ENCODE results near the gene WDR20.

WDR20 gene

GRCh38 chr14:102206918-102207317 is 67.2 kb downstream of the WDR20 start:
- no peak overlapping the region for H3K27ac ChIP-seq (ENCODE audit: insufficient read depth, low read depth, low read length, poor library complexity, severe bottlenecking)
- 86 to 87% methylated on average over 8 of the region's 8 CpGs for WGBS, 2 experiments
- H3K4me3 ChIP-seq (ENCODE audit: insufficient read depth, low read depth, low read length): no peak overlapping the region
- H3K27me3 ChIP-seq (ENCODE audit: control insufficient read depth, insufficient read depth, low read length, poor library complexity, severe bottlenecking): no peaks in the 10 kb centered on the region
- no peaks in the 10 kb centered on the region for H3K4me1 ChIP-seq (ENCODE audit: control insufficient read depth, insufficient read depth, low read length)
- peaks cover 14% of the 10 kb centered on the region for H3K36me3 ChIP-seq (ENCODE audit: control insufficient read depth, insufficient read depth, low read length)
- H3K9me3 ChIP-seq (ENCODE audit: control insufficient read depth, low read length): no peaks in the 10 kb centered on the region

GRCh38 chr14:102207831-102208365 is 68.2 kb downstream of the WDR20 start:
- WGBS, 2 experiments: 92 to 96% methylated on average over 13 of the region's 13 CpGs
- H3K27me3 ChIP-seq (ENCODE audit: control insufficient read depth, insufficient read depth, low read length, poor library complexity, severe bottlenecking): no peaks in the 10 kb centered on the region
- H3K36me3 ChIP-seq (ENCODE audit: control insufficient read depth, insufficient read depth, low read length): peaks cover 14% of the 10 kb centered on the region
- H3K4me1 ChIP-seq (ENCODE audit: control insufficient read depth, insufficient read depth, low read length): no peaks in the 10 kb centered on the region
- H3K4me3 ChIP-seq (ENCODE audit: insufficient read depth, low read depth, low read length): no peak overlapping the region
- H3K27ac ChIP-seq (ENCODE audit: insufficient read depth, low read depth, low read length, poor library complexity, severe bottlenecking): no peak overlapping the region
- H3K9me3 ChIP-seq (ENCODE audit: control insufficient read depth, low read length): no peaks in the 10 kb centered on the region

GRCh38 chr14:102208741-102209140 is 69.0 kb downstream of the WDR20 start:
- 96% methylated on average over 17 of the region's 17 CpGs for WGBS, 2 experiments

GRCh38 chr14:102209224-102209966 is 69.7 kb downstream of the WDR20 start:
- no peaks in the 10 kb centered on the region for H3K27me3 ChIP-seq (ENCODE audit: control insufficient read depth, insufficient read depth, low read length, poor library complexity, severe bottlenecking)
- H3K4me1 ChIP-seq (ENCODE audit: control insufficient read depth, insufficient read depth, low read length): no peaks in the 10 kb centered on the region
- H3K27ac ChIP-seq (ENCODE audit: insufficient read depth, low read depth, low read length, poor library complexity, severe bottlenecking): no peak overlapping the region
- H3K9me3 ChIP-seq (ENCODE audit: control insufficient read depth, low read length): no peaks in the 10 kb centered on the region
- peaks cover 9% of the 10 kb centered on the region for H3K36me3 ChIP-seq (ENCODE audit: control insufficient read depth, insufficient read depth, low read length)
- no peak overlapping the region for H3K4me3 ChIP-seq (ENCODE audit: insufficient read depth, low read depth, low read length)
- WGBS, 2 experiments: 88 to 91% methylated on average over 18 to 19 of the region's 19 CpGs

More at GRCh38 chr14:102208741-102209140, 69.0 kb downstream of the WDR20 start:
- Histone ChIP-seq H3K9me3 (ENCODE audit: control insufficient read depth, low read length) (no peaks in the 10 kb centered on the region), H3K4me1 (ENCODE audit: control insufficient read depth, insufficient read depth, low read length) (no peaks in the 10 kb centered on the region), H3K27me3 (ENCODE audit: control insufficient read depth, insufficient read depth, low read length, poor library complexity, severe bottlenecking) (no peaks in the 10 kb centered on the region), H3K27ac (ENCODE audit: insufficient read depth, low read depth, low read length, poor library complexity, severe bottlenecking) (no peak overlapping the region), H3K36me3 (ENCODE audit: control insufficient read depth, insufficient read depth, low read length) (peaks cover 14% of the 10 kb centered on the region), H3K4me3 (ENCODE audit: insufficient read depth, low read depth, low read length) (no peak overlapping the region)

- WGBS, 2 experiments: 91 to 93% methylated on average over 25 of the region's 25 CpGs
Measured at GRCh38 chr14:102210421-102211042, 70.8 kb downstream of the WDR20 start.

GRCh38 chr14:102211240-102211639 is 71.5 kb downstream of the WDR20 start:
- WGBS, 2 experiments: 96 to 97% methylated on average over 12 of the region's 12 CpGs
- no peaks in the 10 kb centered on the region for H3K9me3 ChIP-seq (ENCODE audit: control insufficient read depth, low read length)
- peaks cover 7% of the 10 kb centered on the region for H3K36me3 ChIP-seq (ENCODE audit: control insufficient read depth, insufficient read depth, low read length)
- no peak overlapping the region for H3K4me3 ChIP-seq (ENCODE audit: insufficient read depth, low read depth, low read length)
- H3K27me3 ChIP-seq (ENCODE audit: control insufficient read depth, insufficient read depth, low read length, poor library complexity, severe bottlenecking): no peaks in the 10 kb centered on the region
- no peak overlapping the region for H3K27ac ChIP-seq (ENCODE audit: insufficient read depth, low read depth, low read length, poor library complexity, severe bottlenecking)
- H3K4me1 ChIP-seq (ENCODE audit: control insufficient read depth, insufficient read depth, low read length): peaks cover 8% of the 10 kb centered on the region

More at GRCh38 chr14:102210421-102211042, 70.8 kb downstream of the WDR20 start:
- Histone ChIP-seq H3K4me3 (ENCODE audit: insufficient read depth, low read depth, low read length) (no peak overlapping the region), H3K27ac (ENCODE audit: insufficient read depth, low read depth, low read length, poor library complexity, severe bottlenecking) (no peak overlapping the region), H3K4me1 (ENCODE audit: control insufficient read depth, insufficient read depth, low read length) (peaks cover 4% of the 10 kb centered on the region), H3K9me3 (ENCODE audit: control insufficient read depth, low read length) (no peaks in the 10 kb centered on the region), H3K27me3 (ENCODE audit: control insufficient read depth, insufficient read depth, low read length, poor library complexity, severe bottlenecking) (no peaks in the 10 kb centered on the region), H3K36me3 (ENCODE audit: control insufficient read depth, insufficient read depth, low read length) (peaks cover 7% of the 10 kb centered on the region)

- H3K27me3 ChIP-seq (ENCODE audit: control insufficient read depth, insufficient read depth, low read length, poor library complexity, severe bottlenecking): no peaks in the 10 kb centered on the region
- H3K4me3 ChIP-seq (ENCODE audit: insufficient read depth, low read depth, low read length): no peak overlapping the region
- peaks cover 8% of the 10 kb centered on the region for H3K4me1 ChIP-seq (ENCODE audit: control insufficient read depth, insufficient read depth, low read length)
- 95% methylated on average over 8 of the region's 8 CpGs for WGBS, 2 experiments
- no peaks in the 10 kb centered on the region for H3K9me3 ChIP-seq (ENCODE audit: control insufficient read depth, low read length)
- peaks cover 7% of the 10 kb centered on the region for H3K36me3 ChIP-seq (ENCODE audit: control insufficient read depth, insufficient read depth, low read length)
- no peak overlapping the region for H3K27ac ChIP-seq (ENCODE audit: insufficient read depth, low read depth, low read length, poor library complexity, severe bottlenecking)
Measured at GRCh38 chr14:102212356-102212755, 72.7 kb downstream of the WDR20 start.

- no peak overlapping the region for H3K27ac ChIP-seq (ENCODE audit: insufficient read depth, low read depth, low read length, poor library complexity, severe bottlenecking)
- 92 to 95% methylated on average over 10 of the region's 10 CpGs for WGBS, 2 experiments
Measured at GRCh38 chr14:102212845-102213244, 73.1 kb downstream of the WDR20 start.

GRCh38 chr14:102213470-102213869 is 73.8 kb downstream of the WDR20 start:
- Histone ChIP-seq H3K36me3 (ENCODE audit: control insufficient read depth, insufficient read depth, low read length) (peaks cover 7% of the 10 kb centered on the region), H3K4me3 (ENCODE audit: insufficient read depth, low read depth, low read length) (no peak overlapping the region), H3K27ac (ENCODE audit: insufficient read depth, low read depth, low read length, poor library complexity, severe bottlenecking) (no peak overlapping the region), H3K9me3 (ENCODE audit: control insufficient read depth, low read length) (no peaks in the 10 kb centered on the region), H3K4me1 (ENCODE audit: control insufficient read depth, insufficient read depth, low read length) (peaks cover 8% of the 10 kb centered on the region), H3K27me3 (ENCODE audit: control insufficient read depth, insufficient read depth, low read length, poor library complexity, severe bottlenecking) (no peaks in the 10 kb centered on the region)
- WGBS, 2 experiments: 84% methylated on average over 10 of the region's 10 CpGs

More at GRCh38 chr14:102212845-102213244, 73.1 kb downstream of the WDR20 start:
- Histone ChIP-seq H3K4me3 (ENCODE audit: insufficient read depth, low read depth, low read length) (no peak overlapping the region), H3K36me3 (ENCODE audit: control insufficient read depth, insufficient read depth, low read length) (peaks cover 7% of the 10 kb centered on the region), H3K9me3 (ENCODE audit: control insufficient read depth, low read length) (no peaks in the 10 kb centered on the region), H3K4me1 (ENCODE audit: control insufficient read depth, insufficient read depth, low read length) (peaks cover 8% of the 10 kb centered on the region), H3K27me3 (ENCODE audit: control insufficient read depth, insufficient read depth, low read length, poor library complexity, severe bottlenecking) (no peaks in the 10 kb centered on the region)

- Histone ChIP-seq H3K4me3 (ENCODE audit: insufficient read depth, low read depth, low read length) (no peak overlapping the region), H3K27ac (ENCODE audit: insufficient read depth, low read depth, low read length, poor library complexity, severe bottlenecking) (no peak overlapping the region), H3K9me3 (ENCODE audit: control insufficient read depth, low read length) (no peaks in the 10 kb centered on the region), H3K27me3 (ENCODE audit: control insufficient read depth, insufficient read depth, low read length, poor library complexity, severe bottlenecking) (no peaks in the 10 kb centered on the region), H3K4me1 (ENCODE audit: control insufficient read depth, insufficient read depth, low read length) (peaks cover 8% of the 10 kb centered on the region), H3K36me3 (ENCODE audit: control insufficient read depth, insufficient read depth, low read length) (peaks cover 7% of the 10 kb centered on the region)
- 94 to 95% methylated on average over 24 to 25 of the region's 25 CpGs for WGBS, 2 experiments
Measured at GRCh38 chr14:102213984-102214658, 74.4 kb downstream of the WDR20 start.
